Motor neuron (in vitro differentiated cells): Measurements from ENCODE around the gene IGF2BP3. TPM values are rescaled to one million over a fixed set of nuclear protein-coding genes. Genes with fewer than 3 reads are reported as not detected.

Experiments used
- ATAC-seq, 8 experiments: fragments of 200-7000 bp; cut with Tn5 transposase; replicated peaks in 6 of 8; 2 replicates each; pipeline ENCODE4 v1.8.0; 2021; ENCODE audit warnings: mild to moderate bottlenecking in 8 of 8, moderate library complexity in 8 of 8
- H3K27ac ChIP-seq, 2 donors: fragments of 250-450 bp; sonication (Bioruptor Pico); 2 replicates each; pipeline ENCODE4 v1.9.0; 2021; ENCODE audit warnings: antibody characterized with exemption in 2 of 2, mild to moderate bottlenecking in 2 of 2, moderate library complexity in 1 of 2
- H3K4me1 ChIP-seq, 2 donors: fragments of 250-450 bp; sonication (Bioruptor Pico); replicated peaks in 1 of 2; 2 replicates each; pipeline ENCODE4 v1.6.1; 2021; ENCODE audit warnings: antibody characterized with exemption in 2 of 2, mild to moderate bottlenecking in 2 of 2, moderate library complexity in 1 of 2
- H3K4me3 ChIP-seq, 5 donors: fragments of 250-450 bp; sonication (Bioruptor Pico); 2 replicates each; pipeline ENCODE4 v1.9.0; 2021; ENCODE audit warnings: antibody characterized with exemption in 5 of 5, mild to moderate bottlenecking in 5 of 5, moderate library complexity in 4 of 5
- WGBS, 10 experiments: fragments of 450-650 bp; shearing (Covaris generic); methylation state at CpG; one replicate each; pipeline ENCODE4 v1.0.0; 2022; 5-methylcytosine and 5-hydroxymethylcytosine counted together
- in situ Hi-C, 9 experiments: fragments of 400-800 bp; cut with MboI; loops; one replicate each; pipeline ENCODE4 v1.15.0; 2021; ENCODE audit warnings: low sequenced_read_pairs in 9 of 9, low pct_unique_long_range_greater_than_20kb in 2 of 9; ENCODE audit not compliant: unreplicated experiment in 9 of 9
- total RNA-seq, 8 experiments: library from RNA; unstranded; fragments of 300-600 nt; gene quantifications; 2 replicates each; pipeline versions ENCODE4 v1.2.3 to v1.2.4, GENCODE V29; 2022

The IGF2BP3 gene
- total RNA-seq, 8 experiments from 2014 or later, result 22.2 to 103 (median 31.4) TPM

- in situ Hi-C loops, result loop anchor here in 1 of 9 experiments (25.0 kb wide), 1 partner anchor 447 kb away; the partner anchor contains the start of gene STK31
- no peak overlapping the region for H3K4me3 ChIP-seq
- no peaks in the 10 kb centered on the region for H3K4me1 ChIP-seq
- WGBS, 10 experiments, result 46 to 100% (median 82%) methylated on average over 1 to 7 of the region's 7 CpGs
- ATAC-seq, result no peak
- H3K27ac ChIP-seq, result no peak overlapping the region
Measured at GRCh38 chr7:23264916-23265458, 205.3 kb downstream of the IGF2BP3 start.

- peak in 7 of 8 experiments; percentile 48 to 88 (median 68) for ATAC-seq
- Histone ChIP-seq H3K27ac (no peak overlapping the region), H3K4me1 (no peaks in the 10 kb centered on the region), H3K4me3 (no peak overlapping the region)
- 0 to 45% (median 21%) methylated on average over 2 to 5 of the region's 7 CpGs for WGBS, 10 experiments
- in situ Hi-C loops, result loop anchor here in 1 of 9 experiments (25.0 kb wide), 1 partner anchor 450 kb away; the partner anchor contains the start of gene STK31
Measured at GRCh38 chr7:23261843-23262452, 208.3 kb downstream of the IGF2BP3 start.

DNA sequence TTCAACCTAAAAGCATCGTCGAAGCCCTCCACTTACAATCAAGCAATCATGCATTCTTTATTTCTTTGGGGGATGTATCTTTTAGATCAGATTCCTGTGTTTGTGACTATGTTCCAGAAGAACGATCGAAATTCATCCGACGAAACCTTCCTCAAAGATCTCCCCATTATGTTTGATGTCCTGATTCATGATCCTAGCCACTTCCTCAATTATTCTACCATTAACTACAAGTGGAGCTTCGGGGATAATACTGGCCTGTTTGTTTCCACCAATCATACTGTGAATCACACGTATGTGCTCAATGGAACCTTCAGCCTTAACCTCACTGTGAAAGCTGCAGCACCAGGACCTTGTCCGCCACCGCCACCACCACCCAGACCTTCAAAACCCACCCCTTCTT lies 209.9 kb downstream of the IGF2BP3 start:
- Histone ChIP-seq H3K4me1 (no peaks in the 10 kb centered on the region), H3K27ac (no peak overlapping the region), H3K4me3 (no peak overlapping the region)
- in situ Hi-C loops, result loop anchor here in 1 of 9 experiments (25.0 kb wide), 1 partner anchor 452 kb away; the partner anchor contains the start of gene STK31
- ATAC-seq, result no peak
- WGBS, 10 experiments, result 76 to 98% (median 96%) methylated on average over 5 to 8 of the region's 10 CpGs; no CpG with 5 or more reads in 4 of the 10 experiments

Other genes with a start within 250 kb of the IGF2BP3 start
- 1,000 to 10,000 TPM in 1 of 8 experiments, 100 to 1,000 TPM in 2, 1 to 10 TPM in 3, under 1 TPM in 2; 0.71 to 1,173 (median 4.1) TPM for gene GPNMB, start 223.7 kb downstream of the IGF2BP3 start, total RNA-seq
- 10 to 100 TPM; 16.0 to 42.0 (median 25.9) TPM for gene MALSU1, start 171.2 kb downstream of the IGF2BP3 start, total RNA-seq
- gene TRA2A, start 61.5 kb upstream of the IGF2BP3 start, total RNA-seq, result 100 to 1,000 TPM in 3 of 8 experiments, 10 to 100 TPM in 5; 51.8 to 161 (median 74.6) TPM
- 10 to 100 TPM; 10.3 to 28.9 (median 15.2) TPM for gene CCDC126, start 126.9 kb upstream of the IGF2BP3 start, total RNA-seq
- 10 to 100 TPM in 5 of 8 experiments, 1 to 10 TPM in 3; 2.3 to 26.8 (median 18.9) TPM for gene FAM221A, start 209.7 kb upstream of the IGF2BP3 start, total RNA-seq
- gene STK31, start 239.7 kb upstream of the IGF2BP3 start, total RNA-seq, result 1 to 10 TPM in 2 of 8 experiments, under 1 TPM in 6; 0.20 to 5.6 (median 0.71) TPM